Measurements from ENCODE around the gene USP47.

Gene USP47

GRCh38 chr11:11845551-11845950 is 3.8 kb downstream of the USP47 start:
- H3K4me3 Mint-ChIP-seq = no peak overlapping the region
- H3K27ac Mint-ChIP-seq = no peak overlapping the region
- peaks cover 28% of the 10 kb centered on the region for H3K4me1 Mint-ChIP-seq
- no peaks in the 10 kb centered on the region for H3K27me3 Mint-ChIP-seq
- H3K36me3 Mint-ChIP-seq = peaks cover 2% of the 10 kb centered on the region
- no peaks in the 10 kb centered on the region for H3K9me3 Mint-ChIP-seq

DNA sequence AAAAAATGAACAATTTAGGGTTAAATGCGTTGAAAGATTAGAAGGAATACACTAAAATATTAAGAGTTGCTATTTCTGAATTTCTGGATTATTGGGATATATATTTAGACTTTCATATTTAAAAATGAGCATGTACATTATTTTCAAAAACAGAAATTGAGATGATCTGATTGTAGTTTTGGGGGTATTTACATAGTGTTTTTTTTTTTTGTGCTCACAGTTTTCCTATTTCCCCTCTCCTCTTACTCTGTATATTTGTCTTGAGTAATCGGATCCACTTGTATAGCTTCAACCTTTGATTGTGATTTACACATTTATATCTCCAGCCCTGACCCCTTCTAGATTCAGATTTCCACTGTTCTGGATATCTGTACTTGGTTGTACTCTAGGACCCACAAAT is 5.3 kb downstream of the USP47 start:
- Mint-ChIP-seq H3K36me3 (peaks cover 2% of the 10 kb centered on the region), H3K4me3 (peak overlapping the region; percentile 59), H3K27me3 (no peaks in the 10 kb centered on the region), H3K9me3 (no peaks in the 10 kb centered on the region), H3K4me1 (peaks cover 38% of the 10 kb centered on the region), H3K27ac (peak overlapping the region; percentile 84)

GRCh38 chr11:11848891-11849746 is 7.3 kb downstream of the USP47 start:
- H3K4me3 Mint-ChIP-seq = peak overlapping the region; percentile 15

GRCh38 chr11:11850668-11851067 is 8.9 kb downstream of the USP47 start:
- Mint-ChIP-seq H3K27ac (peak overlapping the region; percentile 35), H3K36me3 (no peaks in the 10 kb centered on the region), H3K27me3 (no peaks in the 10 kb centered on the region), H3K4me1 (peaks cover 72% of the 10 kb centered on the region), H3K4me3 (peak overlapping the region; percentile 42), H3K9me3 (no peaks in the 10 kb centered on the region)

More at GRCh38 chr11:11848891-11849746, 7.3 kb downstream of the USP47 start:
- Mint-ChIP-seq H3K9me3 (no peaks in the 10 kb centered on the region), H3K4me1 (peaks cover 57% of the 10 kb centered on the region), H3K27me3 (no peaks in the 10 kb centered on the region), H3K27ac (peak overlapping the region; percentile 30), H3K36me3 (peaks cover 2% of the 10 kb centered on the region)

GRCh38 chr11:11856638-11857037 is 14.9 kb downstream of the USP47 start:
- H3K9me3 Mint-ChIP-seq = no peaks in the 10 kb centered on the region
- peaks cover 3% of the 10 kb centered on the region for H3K36me3 Mint-ChIP-seq
- no peaks in the 10 kb centered on the region for H3K27me3 Mint-ChIP-seq
- H3K4me1 Mint-ChIP-seq = peaks cover 87% of the 10 kb centered on the region
- H3K27ac Mint-ChIP-seq = peak overlapping the region; percentile 62
- peak overlapping the region; percentile 30 for H3K4me3 Mint-ChIP-seq

- H3K4me1 Mint-ChIP-seq = peaks cover 84% of the 10 kb centered on the region
- H3K27me3 Mint-ChIP-seq = no peaks in the 10 kb centered on the region
- peaks cover 3% of the 10 kb centered on the region for H3K36me3 Mint-ChIP-seq
- peak overlapping the region; percentile 51 for H3K4me3 Mint-ChIP-seq
- H3K27ac Mint-ChIP-seq = peak overlapping the region; percentile 41
- no peaks in the 10 kb centered on the region for H3K9me3 Mint-ChIP-seq
These were observed 16.0 kb downstream of the USP47 start for GRCh38 chr11:11857769-11858168.

DNA sequence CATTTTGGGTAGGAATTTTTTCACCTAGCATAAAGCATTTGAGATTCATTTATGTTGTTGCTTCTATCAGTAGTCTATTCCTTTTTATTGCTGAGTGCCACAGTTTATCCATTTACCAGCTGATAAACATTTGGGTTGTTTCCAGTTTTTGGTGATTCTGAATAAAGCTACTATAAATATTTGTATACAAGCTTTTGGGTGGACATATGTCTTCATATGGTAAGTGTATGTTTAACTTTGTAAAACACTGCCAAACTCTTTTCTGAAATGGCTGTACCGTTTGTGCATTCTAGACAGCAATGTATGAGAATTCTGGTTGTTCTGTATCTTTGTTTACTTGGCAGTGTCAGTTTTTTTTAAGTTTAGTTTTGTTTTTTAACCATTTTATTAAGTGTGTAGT is 16.9 kb downstream of the USP47 start:
- Mint-ChIP-seq H3K27me3 (no peaks in the 10 kb centered on the region), H3K4me1 (peaks cover 81% of the 10 kb centered on the region), H3K9me3 (no peaks in the 10 kb centered on the region), H3K4me3 (peak overlapping the region; percentile 56), H3K36me3 (peaks cover 3% of the 10 kb centered on the region), H3K27ac (peak overlapping the region; percentile 38)

DNA sequence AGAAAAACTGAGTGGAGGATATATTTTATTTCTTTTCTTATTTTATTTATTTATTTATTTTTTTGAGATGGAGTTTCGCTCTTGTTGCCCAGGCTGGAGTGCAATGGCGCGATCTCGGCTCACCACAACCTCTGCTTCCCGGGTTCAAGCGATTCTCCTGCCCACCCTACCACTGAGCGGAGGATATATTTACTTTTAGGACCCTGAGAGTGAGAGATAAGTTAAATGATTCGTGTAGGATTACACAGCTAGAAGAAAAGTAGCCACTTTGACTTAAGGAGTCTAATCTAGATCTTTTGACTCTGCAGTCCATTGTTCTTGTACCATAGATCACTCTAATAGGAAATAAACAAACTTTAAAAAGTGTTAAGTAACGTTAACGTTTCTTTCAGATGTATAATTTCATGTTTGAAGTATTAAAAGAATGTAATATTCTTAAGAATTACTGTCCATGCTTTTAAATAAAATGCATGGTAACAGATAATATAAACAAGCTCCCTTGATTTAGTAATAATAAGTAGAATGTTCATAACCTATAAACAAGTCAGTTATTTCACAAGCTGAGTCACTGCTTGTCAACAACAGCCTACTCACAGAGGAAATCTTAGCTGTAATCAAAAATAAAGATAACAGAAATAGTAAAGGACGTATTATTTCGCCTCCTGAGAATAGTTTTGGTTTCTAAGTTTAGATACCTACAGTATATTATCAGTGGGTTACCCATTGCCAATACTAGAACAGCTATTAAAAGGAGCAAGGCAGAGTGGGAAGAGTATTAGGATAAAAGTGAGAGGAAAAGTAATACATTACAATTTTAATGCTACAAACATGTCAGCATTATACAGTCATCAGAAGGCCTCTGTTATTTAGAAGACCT is 18.6 kb downstream of the USP47 start:
- Mint-ChIP-seq H3K4me1 (peaks cover 80% of the 10 kb centered on the region), H3K4me3 (no peak overlapping the region), H3K27ac (no peak overlapping the region), H3K36me3 (peaks cover 3% of the 10 kb centered on the region), H3K27me3 (no peaks in the 10 kb centered on the region), H3K9me3 (no peaks in the 10 kb centered on the region)

- Mint-ChIP-seq H3K36me3 (peaks cover 10% of the 10 kb centered on the region), H3K4me3 (no peak overlapping the region), H3K4me1 (peaks cover 82% of the 10 kb centered on the region), H3K27me3 (no peaks in the 10 kb centered on the region), H3K9me3 (peaks cover 5% of the 10 kb centered on the region), H3K27ac (no peak overlapping the region)
These were observed 21.2 kb downstream of the USP47 start for GRCh38 chr11:11862999-11863398.

DNA sequence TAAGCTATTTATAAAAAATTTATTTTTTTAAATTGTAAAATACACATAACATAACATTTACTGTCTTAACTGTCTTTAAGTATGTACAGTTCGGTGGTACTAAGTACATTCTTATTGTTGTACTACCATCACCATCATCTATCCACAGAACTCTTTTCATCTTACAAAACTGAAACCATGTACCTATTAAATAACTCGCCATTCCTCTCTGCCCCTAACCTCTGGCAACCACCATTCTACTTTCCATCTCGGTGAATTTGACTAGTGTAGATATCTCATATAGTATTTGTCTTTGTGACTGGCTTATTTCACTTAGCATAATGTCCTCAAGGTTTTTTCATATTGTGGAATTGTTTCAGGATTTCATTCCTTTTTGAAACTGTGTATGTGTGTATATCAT is 22.6 kb downstream of the USP47 start:
- peaks cover 81% of the 10 kb centered on the region for H3K4me1 Mint-ChIP-seq
- H3K27ac Mint-ChIP-seq = no peak overlapping the region
- peaks cover 13% of the 10 kb centered on the region for H3K36me3 Mint-ChIP-seq

DNA sequence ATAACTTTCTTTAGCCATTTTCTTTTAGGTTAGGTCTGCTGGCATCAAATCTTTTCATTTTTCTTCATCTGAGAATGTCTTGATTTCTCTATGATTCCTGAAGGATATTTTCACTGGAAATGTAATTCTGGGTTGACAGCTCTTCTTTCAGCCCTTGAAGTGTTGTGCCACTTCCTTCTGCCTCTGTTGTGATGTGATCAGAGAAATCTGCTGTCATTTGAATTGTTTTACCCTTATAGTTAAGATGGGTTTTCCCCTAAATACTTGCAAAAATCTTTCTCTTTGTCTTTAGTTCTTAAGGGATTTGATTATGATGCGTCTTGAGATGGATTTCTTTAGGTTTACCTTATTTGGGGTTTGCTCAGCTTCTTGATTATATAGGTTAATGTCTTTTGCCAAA is 23.0 kb downstream of the USP47 start:
- H3K27ac Mint-ChIP-seq = peak overlapping the region; percentile 90
- H3K9me3 Mint-ChIP-seq = peaks cover 5% of the 10 kb centered on the region
- no peaks in the 10 kb centered on the region for H3K27me3 Mint-ChIP-seq

More for the DNA sequence above, 22.6 kb downstream of the USP47 start:
- H3K9me3 Mint-ChIP-seq = peaks cover 5% of the 10 kb centered on the region
- H3K27me3 Mint-ChIP-seq = no peaks in the 10 kb centered on the region
- no peak overlapping the region for H3K4me3 Mint-ChIP-seq

GRCh38 chr11:11865449-11865848 is 23.7 kb downstream of the USP47 start:
- H3K4me1 Mint-ChIP-seq = peaks cover 83% of the 10 kb centered on the region

More for the DNA sequence above, 23.0 kb downstream of the USP47 start:
- peaks cover 83% of the 10 kb centered on the region for H3K4me1 Mint-ChIP-seq
- peak overlapping the region; percentile 70 for H3K4me3 Mint-ChIP-seq
- H3K36me3 Mint-ChIP-seq = peaks cover 13% of the 10 kb centered on the region

GRCh38 chr11:11866203-11866602 is 24.4 kb downstream of the USP47 start:
- Mint-ChIP-seq H3K36me3 (peaks cover 10% of the 10 kb centered on the region), H3K4me1 (peaks cover 85% of the 10 kb centered on the region), H3K27me3 (no peaks in the 10 kb centered on the region), H3K27ac (no peak overlapping the region), H3K4me3 (no peak overlapping the region), H3K9me3 (peaks cover 5% of the 10 kb centered on the region)

More at GRCh38 chr11:11865449-11865848, 23.7 kb downstream of the USP47 start:
- H3K27me3 Mint-ChIP-seq = no peaks in the 10 kb centered on the region
- peaks cover 5% of the 10 kb centered on the region for H3K9me3 Mint-ChIP-seq
- peaks cover 12% of the 10 kb centered on the region for H3K36me3 Mint-ChIP-seq
- H3K27ac Mint-ChIP-seq = peak overlapping the region; percentile 90
- H3K4me3 Mint-ChIP-seq = peak overlapping the region; percentile 70

GRCh38 chr11:11867720-11868119 is 25.9 kb downstream of the USP47 start:
- no peak overlapping the region for H3K27ac Mint-ChIP-seq
- peaks cover 90% of the 10 kb centered on the region for H3K4me1 Mint-ChIP-seq
- H3K27me3 Mint-ChIP-seq = no peaks in the 10 kb centered on the region

DNA sequence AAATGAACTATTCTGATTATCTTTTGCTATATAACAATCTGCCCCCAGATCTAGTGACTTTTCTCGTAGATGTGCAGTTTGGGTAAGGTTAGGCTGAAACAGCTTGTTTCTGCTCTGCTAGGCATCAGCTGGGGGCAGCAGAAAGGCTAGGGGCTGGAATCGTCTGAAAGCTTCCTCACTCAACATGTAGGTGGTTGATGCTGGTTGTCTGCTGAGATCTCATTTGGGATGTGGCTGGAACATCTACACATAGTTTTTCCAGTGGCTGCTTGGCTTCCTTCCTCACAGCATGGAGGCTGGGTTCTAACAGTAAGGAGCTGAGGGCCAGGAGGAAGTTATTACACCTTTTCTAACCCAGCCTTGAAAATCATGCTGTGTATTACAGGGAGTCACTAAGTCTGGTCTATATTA is 30.2 kb downstream of the USP47 start:
- peaks cover 10% of the 10 kb centered on the region for H3K36me3 Mint-ChIP-seq
- H3K4me3 Mint-ChIP-seq = peak overlapping the region; percentile 48
- H3K4me1 Mint-ChIP-seq = peaks cover 86% of the 10 kb centered on the region
- no peaks in the 10 kb centered on the region for H3K27me3 Mint-ChIP-seq
- H3K27ac Mint-ChIP-seq = peak overlapping the region; percentile 14
- H3K9me3 Mint-ChIP-seq = peaks cover 4% of the 10 kb centered on the region

More at GRCh38 chr11:11867720-11868119, 25.9 kb downstream of the USP47 start:
- H3K9me3 Mint-ChIP-seq = peaks cover 5% of the 10 kb centered on the region
- H3K36me3 Mint-ChIP-seq = peaks cover 10% of the 10 kb centered on the region
- H3K4me3 Mint-ChIP-seq = no peak overlapping the region
